Naive thymus-derived CD8-positive, alpha-beta T cell (primary cell): Measurements from ENCODE around the gene INTS12. TPM values are rescaled to one million over a fixed set of nuclear protein-coding genes. Genes with fewer than 3 reads are reported as not detected.

Experiments used
- ATAC-seq, 2 donors: fragments of 150-1000 bp; cut with Tn5 transposase in 1 of 2; sonication (Bioruptor Pico), chemical (Tn5 transposase) in 1 of 2; 1 replicate in 1 of 2; 2 replicates in 1 of 2; pipeline ENCODE4 v1.10.0; 2021; ENCODE audit warnings: mild to moderate bottlenecking in 2 of 2, moderate library complexity in 2 of 2
- POLR2A ChIA-PET: fragments of 350-600 bp; sonication (Branson Sonifier 250); formaldehyde crosslinking; loops from one replicate; lab custom pipeline; 2021; ENCODE audit warnings: antibody characterized with exemption; lab: Charles Lee
- DNase-seq, 10 donors: peaks; one replicate each; pipeline versions ENCODE4 v3.0.0 to v3.0.0-alpha.2; 2020 to 2022
- H3K27ac Mint-ChIP-seq, 10 donors: one replicate each; pipeline ENCODE4 v1.8.0; 2020 to 2022; ENCODE audit warnings: mild to moderate bottlenecking in 10 of 10, mixed read lengths in 10 of 10, moderate library complexity in 4 of 10, inconsistent platforms in 1 of 10
- H3K27me3 Mint-ChIP-seq, 5 donors: one replicate each; pipeline ENCODE4 v1.8.0; 2021 to 2022; ENCODE audit warnings: mixed read lengths in 5 of 5
- H3K36me3 Mint-ChIP-seq, 3 donors: one replicate each; pipeline ENCODE4 v1.8.0; 2020 to 2022; ENCODE audit warnings: mixed read lengths in 3 of 3, mild to moderate bottlenecking in 2 of 3, inconsistent platforms in 1 of 3
- H3K4me1 Mint-ChIP-seq, 4 donors: one replicate each; pipeline ENCODE4 v1.8.0; 2021 to 2022; ENCODE audit warnings: mixed read lengths in 4 of 4
- H3K4me3 Mint-ChIP-seq, 10 donors: one replicate each; pipeline ENCODE4 v1.8.0; 2020 to 2022; ENCODE audit warnings: mild to moderate bottlenecking in 10 of 10, mixed read lengths in 10 of 10, moderate library complexity in 6 of 10, inconsistent platforms in 1 of 10
- H3K9me3 Mint-ChIP-seq, 9 donors: one replicate each; pipeline ENCODE4 v1.8.0; 2020 to 2022; ENCODE audit warnings: mixed read lengths in 9 of 9, mild to moderate bottlenecking in 3 of 9, inconsistent platforms in 1 of 9, moderate library complexity in 1 of 9
- polyA plus RNA-seq, 3 donors: library from polyadenylated mRNA; unstranded; fragments of 300-500 nt; fragmentation: Illumina TruSeq; gene quantifications; one replicate each; pipeline ENCODE4 v1.2.3, GENCODE V29; 2021
- total RNA-seq, 8 experiments: library from RNA in 2 of 8; stranded (reverse) in 2 of 8; gene quantifications; one replicate each; pipeline ENCODE4 v1.2.3 and lab custom pipeline; 2021 to 2026

The INTS12 gene
- total and polyA plus RNA-seq, 5 experiments from 2014 or later: 19.4 to 35.8 (median 22.0) TPM

GRCh38 chr4:105641845-105642244, 66.6 kb downstream of the INTS12 start:
- peaks cover 8 to 20% (median 17%) of the 10 kb centered on the region in 5 donors for H3K27me3 Mint-ChIP-seq
- POLR2A ChIA-PET: no interaction called here

GRCh38 chr4:105637408-105638176, 70.9 kb downstream of the INTS12 start:
- ATAC-seq: peak in 1 of 2 donors; percentile 58
- H3K27ac Mint-ChIP-seq: peak overlapping the region in 1 of 10 donors; percentile 25
- H3K4me3 Mint-ChIP-seq: no peak overlapping the region
- peak in 6 of 10 donors; percentile 3 to 65 (median 11) for DNase-seq
- peaks cover 4 to 10% (median 5%) of the 10 kb centered on the region in 5 donors for H3K27me3 Mint-ChIP-seq
- peaks cover 3 to 6% (median 5%) of the 10 kb centered on the region in 4 donors for H3K4me1 Mint-ChIP-seq
- no peaks in the 10 kb centered on the region for H3K36me3 Mint-ChIP-seq
- POLR2A ChIA-PET: no interaction called here
- H3K9me3 Mint-ChIP-seq: no peaks in the 10 kb centered on the region

More at GRCh38 chr4:105641845-105642244, 66.6 kb downstream of the INTS12 start:
- Mint-ChIP-seq H3K9me3 (no peaks in the 10 kb centered on the region), H3K4me3 (no peak overlapping the region), H3K36me3 (no peaks in the 10 kb centered on the region), H3K4me1 (peaks cover 3 to 6% (median 5%) of the 10 kb centered on the region in 4 donors), H3K27ac (no peak overlapping the region)
- DNase-seq: no peak
- no peak for ATAC-seq

- DNase-seq: no peak
- Mint-ChIP-seq H3K4me1 (peaks cover 3 to 6% (median 5%) of the 10 kb centered on the region in 4 donors), H3K36me3 (no peaks in the 10 kb centered on the region), H3K27me3 (peaks cover 0 to 2% (median 1%) of the 10 kb centered on the region in 5 donors), H3K27ac (no peak overlapping the region), H3K9me3 (no peaks in the 10 kb centered on the region), H3K4me3 (no peak overlapping the region)
- ATAC-seq: no peak
- POLR2A ChIA-PET: no interaction called here
These were observed 73.9 kb downstream of the INTS12 start for GRCh38 chr4:105634402-105635080.

DNA sequence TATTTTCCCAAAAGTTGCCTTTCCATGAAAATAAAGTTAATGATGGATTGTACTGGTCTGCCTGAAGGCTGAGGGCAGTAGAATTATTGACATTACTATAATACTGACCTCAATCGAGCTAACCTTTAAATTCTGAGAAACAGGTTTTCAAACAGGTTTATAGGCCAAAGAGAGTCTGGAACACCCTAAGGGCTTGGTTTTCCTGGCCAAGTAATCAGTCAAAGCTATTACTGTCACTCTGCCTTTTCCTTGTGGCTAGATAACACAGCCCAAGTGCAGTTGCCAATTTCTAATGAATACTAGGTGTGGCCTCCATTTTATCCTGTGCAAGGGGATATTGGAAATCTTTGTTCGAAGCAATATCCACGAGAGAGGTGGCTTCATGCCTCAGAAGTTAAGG, 75.2 kb downstream of the INTS12 start:
- no peak for ATAC-seq
- H3K9me3 Mint-ChIP-seq: no peaks in the 10 kb centered on the region
- no peaks in the 10 kb centered on the region for H3K36me3 Mint-ChIP-seq

More for the DNA sequence above, 75.2 kb downstream of the INTS12 start:
- Mint-ChIP-seq H3K4me1 (peaks cover 3 to 6% (median 5%) of the 10 kb centered on the region in 4 donors), H3K4me3 (no peak overlapping the region), H3K27ac (no peak overlapping the region), H3K27me3 (peaks cover 1 to 9% (median 2%) of the 10 kb centered on the region in 5 donors)
- no peak for DNase-seq
- POLR2A ChIA-PET: no interaction called here

Other genes with a start within 250 kb of the INTS12 start
- 10 to 100 TPM; 67.7 to 77.8 TPM for gene PPA2, start 234.6 kb downstream of the INTS12 start, total RNA-seq
- gene PPA2, start 234.6 kb downstream of the INTS12 start, polyA plus RNA-seq: 100 to 1,000 TPM; 117 to 155 (median 130) TPM
- not detected for gene ARHGEF38, start 156.1 kb downstream of the INTS12 start, total RNA-seq
- not detected for gene ARHGEF38, start 156.1 kb downstream of the INTS12 start, polyA plus RNA-seq
- gene GSTCD, start 95 bp upstream of the INTS12 start, total RNA-seq: 1 to 10 TPM; 6.6 to 7.1 TPM
- gene GSTCD, start 95 bp upstream of the INTS12 start, polyA plus RNA-seq: 1 to 10 TPM; 2.1 to 4.3 (median 2.6) TPM
- gene NPNT, start 186.8 kb upstream of the INTS12 start, total RNA-seq: not detected
- not detected for gene NPNT, start 186.8 kb upstream of the INTS12 start, polyA plus RNA-seq